ENCODE results near the gene MAGOH. TPM values are rescaled to one million over a fixed set of nuclear protein-coding genes. Genes with fewer than 3 reads are reported as not detected.

MAGOH gene
- polyA plus RNA-seq, 1 donor (not counting 4 experiments of a cell fraction or from before 2014, with no cell fraction given), result 104 TPM

- peaks cover 10% of the 10 kb centered on the region for H3K79me2 ChIP-seq (ENCODE audit: control insufficient read depth, insufficient read depth, low read length)
- no peak overlapping the region for H3K27ac ChIP-seq (ENCODE audit: control insufficient read depth, insufficient read depth, low read length)
- FAIRE-seq, result no peak
- H3K4me3 ChIP-seq (ENCODE audit: control insufficient read depth in 2 of 3, extremely low read depth in 1 of 3, insufficient read depth in 2 of 3, low read depth in 1 of 3, low read length in 3 of 3), result no peak overlapping the region
- H3K9me3 ChIP-seq (ENCODE audit: control insufficient read depth, low read depth, low read length), result no peaks in the 10 kb centered on the region
- peaks cover 7% of the 10 kb centered on the region for H3K4me1 ChIP-seq (ENCODE audit: control insufficient read depth, extremely low read depth, insufficient read depth, low read length)
- no peaks in the 10 kb centered on the region for H3K27me3 ChIP-seq (ENCODE audit: control insufficient read depth, extremely low read depth, insufficient read depth, low read length)
- H3K9ac ChIP-seq (ENCODE audit: control insufficient read depth, extremely low read depth, insufficient read depth, low read length), result no peak overlapping the region
- H2AFZ ChIP-seq (ENCODE audit: control insufficient read depth, low read length), result no peak overlapping the region
- TF ChIP-seq EZH2 (IDR thresholded peaks at IDR 0.05; ENCODE audit: low read length), result no peak
- TF ChIP-seq CTCF (optimal IDR thresholded peaks at IDR 0.05 in 1 of 3, IDR thresholded peaks at IDR 0.05 in 1 of 3, conservative IDR thresholded peaks at IDR 0.05 in 1 of 3; ENCODE audit: extremely low read depth in 1 of 3, insufficient read depth in 2 of 3, low read length in 3 of 3), result no peak
- H3K4me2 ChIP-seq (ENCODE audit: control insufficient read depth, extremely low read depth, insufficient read depth, low read depth, low read length), result no peak overlapping the region
- H3K36me3 ChIP-seq (ENCODE audit: control insufficient read depth in 2 of 2, extremely low read depth in 1 of 2, insufficient read depth in 2 of 2, low read length in 2 of 2), result peaks cover 0 to 12% of the 10 kb centered on the region in 2 experiments
- no peak for DNase-seq (ENCODE audit: low read depth, low spot score)
- H4K20me1 ChIP-seq (ENCODE audit: control insufficient read depth, extremely low read depth, insufficient read depth, low read length), result no peaks in the 10 kb centered on the region
- H3K9me1 ChIP-seq (ENCODE audit: control insufficient read depth, extremely low read depth, insufficient read depth, low read length), result no peaks in the 10 kb centered on the region
- dilution Hi-C loops (cut with MboI; ENCODE audit: extremely low pct_ligation_motif_present, low sequenced_read_pairs), result no loop called here
Measured at GRCh38 chr1:53242381-53242780, 4.1 kb upstream of the MAGOH start.

- Histone ChIP-seq H3K9me1 (ENCODE audit: control insufficient read depth, extremely low read depth, insufficient read depth, low read length) (no peaks in the 10 kb centered on the region), H3K9ac (ENCODE audit: control insufficient read depth, extremely low read depth, insufficient read depth, low read length) (no peak overlapping the region), H3K27ac (ENCODE audit: control insufficient read depth, insufficient read depth, low read length) (no peak overlapping the region), H3K9me3 (ENCODE audit: control insufficient read depth, low read depth, low read length) (no peaks in the 10 kb centered on the region), H3K4me2 (ENCODE audit: control insufficient read depth, extremely low read depth, insufficient read depth, low read depth, low read length) (no peak overlapping the region), H3K4me3 (ENCODE audit: control insufficient read depth in 2 of 3, extremely low read depth in 1 of 3, insufficient read depth in 2 of 3, low read depth in 1 of 3, low read length in 3 of 3) (no peak overlapping the region), H3K27me3 (ENCODE audit: control insufficient read depth, extremely low read depth, insufficient read depth, low read length) (no peaks in the 10 kb centered on the region), H2AFZ (ENCODE audit: control insufficient read depth, low read length) (no peak overlapping the region), H3K79me2 (ENCODE audit: control insufficient read depth, insufficient read depth, low read length) (peaks cover 15% of the 10 kb centered on the region), H4K20me1 (ENCODE audit: control insufficient read depth, extremely low read depth, insufficient read depth, low read length) (no peaks in the 10 kb centered on the region), H3K36me3 (ENCODE audit: control insufficient read depth in 2 of 2, extremely low read depth in 1 of 2, insufficient read depth in 2 of 2, low read length in 2 of 2) (peaks cover 0 to 11% of the 10 kb centered on the region in 2 experiments), H3K4me1 (ENCODE audit: control insufficient read depth, extremely low read depth, insufficient read depth, low read length) (peaks cover 12% of the 10 kb centered on the region)
- DNase-seq (ENCODE audit: low read depth, low spot score), result no peak
- dilution Hi-C loops (cut with MboI; ENCODE audit: extremely low pct_ligation_motif_present, low sequenced_read_pairs), result no loop called here
- TF ChIP-seq EZH2 (IDR thresholded peaks at IDR 0.05; ENCODE audit: low read length) (no peak), CTCF (optimal IDR thresholded peaks at IDR 0.05 in 1 of 3, IDR thresholded peaks at IDR 0.05 in 1 of 3, conservative IDR thresholded peaks at IDR 0.05 in 1 of 3; ENCODE audit: extremely low read depth in 1 of 3, insufficient read depth in 2 of 3, low read length in 3 of 3) (no peak)
- FAIRE-seq, result no peak
Measured at GRCh38 chr1:53241828-53242227, 3.5 kb upstream of the MAGOH start.
